SK-N-SH (cell line): ENCODE data around the gene AKAP9. TPM values are rescaled to one million over a fixed set of nuclear protein-coding genes. Genes with fewer than 3 reads are reported as not detected.

ENCODE experiments used
- CTCF ChIA-PET: fragments of 300-600, 350-600 bp; formaldehyde crosslinking; extraction: SDS; loops from one replicate; lab custom pipeline; 2021; lab: Yijun Ruan, JAX
- POLR2A ChIA-PET: fragments of 350-600 bp; sonication (Branson Sonifier 250); formaldehyde crosslinking; extraction: SDS; loops from one replicate; lab custom pipeline; 2020; ENCODE audit warnings: antibody characterized with exemption, inconsistent platforms; lab: Yijun Ruan, JAX
- DNase-seq: peaks from one replicate; pipeline ENCODE4 v3.0.0; 2012
- H2AFZ ChIP-seq: fragments of 200-600 bp; sonication (generic); 2 replicates; pipeline ENCODE4 v1.8.1; 2016; ENCODE audit warnings: antibody characterized with exemption, mild to moderate bottlenecking, low read depth
- H3F3A ChIP-seq: fragments of 200-600 bp; sonication (generic); replicated peaks from 2 replicates; pipeline ENCODE3; 2016; ENCODE audit warnings: antibody characterized with exemption, mild to moderate bottlenecking; ENCODE audit not compliant: insufficient read depth
- H3K27ac ChIP-seq, 2 experiments: fragments of 200-500 bp in 1 of 2; fragments of 200-600 bp in 1 of 2; sonication (Bioruptor generic) in 1 of 2; sonication (generic), shearing (Covaris generic) in 1 of 2; 2 replicates each; pipeline versions ENCODE4 v1.5.1 to v1.6.1; 2014 to 2016; ENCODE audit warnings: low read depth in 2 of 2, inconsistent platforms in 1 of 2, low read length in 1 of 2, mild to moderate bottlenecking in 1 of 2, mixed read lengths in 1 of 2
- H3K27me3 ChIP-seq: fragments of 200-600 bp; sonication (generic), shearing (Covaris generic); 2 replicates; pipeline ENCODE4 v1.6.1; 2016; ENCODE audit warnings: mixed run types; ENCODE audit not compliant: insufficient read depth
- H3K36me3 ChIP-seq, 2 experiments: fragments of 200-500 bp in 1 of 2; fragments of 200-600 bp in 1 of 2; sonication (Bioruptor generic) in 1 of 2; sonication (generic) in 1 of 2; replicated peaks in 1 of 2; 2 replicates each; pipeline versions ENCODE3 to v1.5.1; 2014 to 2016; ENCODE audit warnings: low read length in 1 of 2, mild to moderate bottlenecking in 1 of 2; ENCODE audit not compliant: insufficient read depth in 2 of 2, control insufficient read depth in 1 of 2
- H3K4me1 ChIP-seq, 2 experiments: fragments of 200-500 bp in 1 of 2; fragments of 200-600 bp in 1 of 2; sonication (Bioruptor generic) in 1 of 2; sonication (generic), shearing (Covaris generic) in 1 of 2; 2 replicates each; pipeline versions ENCODE4 v1.5.1 to v1.6.1; 2014 to 2016; ENCODE audit warnings: low read depth in 1 of 2, low read length in 1 of 2, mixed run types in 1 of 2; ENCODE audit not compliant: insufficient read depth in 2 of 2, control insufficient read depth in 1 of 2
- H3K4me2 ChIP-seq: fragments of 200-600 bp; sonication (generic), shearing (Covaris generic); 2 replicates; pipeline ENCODE4 v1.6.1; 2017; ENCODE audit warnings: mixed run types
- H3K4me3 ChIP-seq, 2 experiments: fragments of 200-500 bp in 1 of 2; fragments of 200-600 bp in 1 of 2; sonication (Bioruptor generic) in 1 of 2; sonication (generic), shearing (Covaris generic) in 1 of 2; 2 replicates each; pipeline versions ENCODE4 v1.5.1 to v1.8.1; 2014 to 2016; ENCODE audit warnings: low read depth in 2 of 2, inconsistent platforms in 1 of 2, low read length in 1 of 2, mild to moderate bottlenecking in 1 of 2, mixed read lengths in 1 of 2, moderate library complexity in 1 of 2
- H3K79me2 ChIP-seq: fragments of 200-600 bp; sonication (generic); 2 replicates; pipeline ENCODE4 v1.8.1; 2017; ENCODE audit warnings: mild to moderate bottlenecking; ENCODE audit not compliant: insufficient read depth
- H3K9ac ChIP-seq: fragments of 200-600 bp; sonication (generic); 2 replicates; pipeline ENCODE4 v1.6.1; 2017; ENCODE audit warnings: mixed run types
- H3K9me2 ChIP-seq: fragments of 200-600 bp; sonication (generic); 2 replicates; pipeline ENCODE4 v1.6.1; 2017; ENCODE audit warnings: mixed run types
- H3K9me3 ChIP-seq: fragments of 200-600 bp; sonication (generic); 2 replicates; pipeline ENCODE4 v1.6.1; 2017; ENCODE audit warnings: mixed run types, mild to moderate bottlenecking, moderate library complexity
- H4K20me1 ChIP-seq: fragments of 200-600 bp; sonication (generic); 2 replicates; pipeline ENCODE4 v1.6.1; 2017; ENCODE audit warnings: mild to moderate bottlenecking, mixed run types; ENCODE audit not compliant: insufficient read depth
- CHD2 ChIP-seq: fragments of 150-350 bp; IDR thresholded peaks from 2 replicates; pipeline ENCODE4 v1.6.1; 2018; ENCODE audit warnings: low read length; ENCODE audit not compliant: partially characterized antibody
- ELF1 ChIP-seq: IDR thresholded peaks from 2 replicates; pipeline ENCODE4 v1.4.0; 2012
- EP300 ChIP-seq, 2 experiments: IDR thresholded peaks; 2 replicates each; pipeline versions ENCODE4 v1.4.0 to v1.6.1; 2012; ENCODE audit warnings: borderline replicate concordance in 1 of 2, low read depth in 1 of 2, low read length in 1 of 2
- FOSL2 ChIP-seq: IDR thresholded peaks from 2 replicates; pipeline ENCODE4 v1.4.0; 2012; ENCODE audit warnings: low read depth, mild to moderate bottlenecking, moderate library complexity, borderline replicate concordance
- FOXM1 ChIP-seq: IDR thresholded peaks from 2 replicates; pipeline ENCODE4 v1.4.0; 2012; ENCODE audit warnings: low read depth, mild to moderate bottlenecking
- GABPA ChIP-seq: IDR thresholded peaks from 2 replicates; pipeline ENCODE4 v1.4.0; 2012; ENCODE audit warnings: low read depth, mild to moderate bottlenecking
- GATA2 ChIP-seq: sonication (generic); formaldehyde crosslinking; IDR thresholded peaks from 2 replicates; pipeline ENCODE4 v1.5.0; 2020; ENCODE audit warnings: mild to moderate bottlenecking, missing genetic modification reagents
- JUND ChIP-seq: IDR thresholded peaks from 2 replicates; pipeline ENCODE4 v1.4.0; 2012
- NFIC ChIP-seq: IDR thresholded peaks from 2 replicates; pipeline ENCODE4 v1.4.0; 2012; ENCODE audit warnings: borderline replicate concordance
- NRF1 ChIP-seq: IDR thresholded peaks from 2 replicates; pipeline ENCODE4 v1.6.1; 2012; ENCODE audit warnings: low read depth, mild to moderate bottlenecking, low read length
- POLR2AphosphoS5 ChIP-seq: IDR thresholded peaks from 2 replicates; pipeline ENCODE4 v1.6.1; 2012; ENCODE audit warnings: low read depth, low read length
- RCOR1 ChIP-seq: fragments of 150-350 bp; IDR thresholded peaks from 2 replicates; pipeline ENCODE4 v1.6.1; 2017; ENCODE audit warnings: antibody characterized with exemption, low read length
- RXRA ChIP-seq: IDR thresholded peaks from 2 replicates; pipeline ENCODE4 v1.4.0; 2012; ENCODE audit warnings: low read depth, mild to moderate bottlenecking, borderline replicate concordance
- SIN3A ChIP-seq: IDR thresholded peaks from 2 replicates; pipeline ENCODE4 v1.6.1; 2012; ENCODE audit warnings: low read depth, mild to moderate bottlenecking, low read length, moderate library complexity, borderline replicate concordance
- TAF1 ChIP-seq: IDR thresholded peaks from 2 replicates; pipeline ENCODE4 v1.6.1; 2012; ENCODE audit warnings: low read depth, mild to moderate bottlenecking, low read length, moderate library complexity, borderline replicate concordance
- TCF12 ChIP-seq: IDR thresholded peaks from 2 replicates; pipeline ENCODE4 v1.4.0; 2012
- TEAD4 ChIP-seq: IDR thresholded peaks from 2 replicates; pipeline ENCODE4 v1.4.0; 2012; ENCODE audit warnings: mild to moderate bottlenecking, borderline replicate concordance; ENCODE audit not compliant: insufficient read depth
- WGBS: methylation state at CpG from one replicate; pipeline ENCODE4 v1.1.6; 2017; ENCODE audit warnings: low lambda C conversion rate; 5-methylcytosine and 5-hydroxymethylcytosine counted together
- polyA plus RNA-seq, 3 experiments: library from polyadenylated mRNA; depleted of rRNA; stranded (reverse); fragments of >200 nt; gene quantifications; 2 replicates each; pipeline ENCODE4 v1.2.3, GENCODE V29; 2012
- TF ChIP-seq, protein P1 (sequence below): IDR thresholded peaks from 2 replicates; pipeline ENCODE4; 2012
- TF ChIP-seq, protein P2 (sequence below): fragments of 200-600 bp; sonication (generic); IDR thresholded peaks from 2 replicates; pipeline ENCODE4 v1.6.1; 2017; ENCODE audit warnings: antibody characterized with exemption, mild to moderate bottlenecking, moderate library complexity
- TF ChIP-seq, protein P3 (sequence below): IDR thresholded peaks from 2 replicates; pipeline ENCODE4 v1.4.0; 2012; ENCODE audit warnings: low read depth, borderline replicate concordance

Gene AKAP9
- polyA plus RNA-seq, 1 of the 3 experiments (the other 2 are of a cell fraction), result 13.1 TPM

DNA sequence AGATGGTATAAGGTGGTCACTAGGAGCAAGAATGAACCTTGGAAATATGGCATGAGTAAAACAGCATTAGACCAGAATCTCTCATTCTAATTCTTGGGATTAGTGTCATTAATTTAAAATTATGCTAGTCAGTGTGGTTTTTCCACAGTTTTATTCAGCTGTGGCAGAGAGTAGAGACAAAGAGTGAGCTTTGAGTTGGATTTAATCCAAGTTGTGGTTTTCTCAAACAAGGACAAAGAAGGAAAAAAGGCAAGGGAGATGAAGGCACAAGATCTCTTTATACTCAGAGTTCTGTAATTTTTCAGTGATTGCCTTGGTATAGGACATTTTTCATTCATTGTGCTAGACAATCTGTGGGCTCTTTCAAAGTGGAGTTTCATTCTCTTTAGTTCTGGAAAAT, 28.2 kb upstream of the AKAP9 start:
- ChIA-PET CTCF (interaction anchor here (1.1 to 1.3 kb wide), 2 partner anchors 9 to 33 kb away, joined by 3 to 4 read pairs; no protein-coding TSS in a partner anchor), POLR2A (no interaction called here)
- Histone ChIP-seq H3K27me3 (no peaks in the 10 kb centered on the region), H3K36me3 (no peaks in the 10 kb centered on the region), H3K9me3 (no peaks in the 10 kb centered on the region), H4K20me1 (no peaks in the 10 kb centered on the region), H3K79me2 (no peaks in the 10 kb centered on the region), H3K4me3 (no peak overlapping the region), H3F3A (peaks cover 24% of the 10 kb centered on the region), H3K4me1 (peaks cover 0 to 5% of the 10 kb centered on the region in 2 experiments; a peak in 2 of 4 replicates), H3K9me2 (no peaks in the 10 kb centered on the region), H3K27ac (peak overlapping the region in 1 of 2 experiments; percentile 53; a peak in 1 of 4 replicates), H3K4me2 (0 out of 2 replicates have a peak overlapping the region, but pooled peaks have one; percentile 12), H3K9ac (no peak overlapping the region)
- TF ChIP-seq, protein P1, sequence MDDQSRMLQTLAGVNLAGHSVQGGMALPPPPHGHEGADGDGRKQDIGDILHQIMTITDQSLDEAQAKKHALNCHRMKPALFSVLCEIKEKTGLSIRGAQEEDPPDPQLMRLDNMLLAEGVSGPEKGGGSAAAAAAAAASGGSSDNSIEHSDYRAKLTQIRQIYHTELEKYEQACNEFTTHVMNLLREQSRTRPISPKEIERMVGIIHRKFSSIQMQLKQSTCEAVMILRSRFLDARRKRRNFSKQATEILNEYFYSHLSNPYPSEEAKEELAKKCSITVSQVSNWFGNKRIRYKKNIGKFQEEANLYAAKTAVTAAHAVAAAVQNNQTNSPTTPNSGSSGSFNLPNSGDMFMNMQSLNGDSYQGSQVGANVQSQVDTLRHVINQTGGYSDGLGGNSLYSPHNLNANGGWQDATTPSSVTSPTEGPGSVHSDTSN, result no peak
- TF ChIP-seq NFIC, result peak; percentile 53
- no peak for TF ChIP-seq CHD2
- TF ChIP-seq FOXM1, result no peak
- TF ChIP-seq, all 33 proteins: peak for 1
- H2AFZ ChIP-seq, result peak overlapping the region; percentile 62
- no peak for DNase-seq

DNA sequence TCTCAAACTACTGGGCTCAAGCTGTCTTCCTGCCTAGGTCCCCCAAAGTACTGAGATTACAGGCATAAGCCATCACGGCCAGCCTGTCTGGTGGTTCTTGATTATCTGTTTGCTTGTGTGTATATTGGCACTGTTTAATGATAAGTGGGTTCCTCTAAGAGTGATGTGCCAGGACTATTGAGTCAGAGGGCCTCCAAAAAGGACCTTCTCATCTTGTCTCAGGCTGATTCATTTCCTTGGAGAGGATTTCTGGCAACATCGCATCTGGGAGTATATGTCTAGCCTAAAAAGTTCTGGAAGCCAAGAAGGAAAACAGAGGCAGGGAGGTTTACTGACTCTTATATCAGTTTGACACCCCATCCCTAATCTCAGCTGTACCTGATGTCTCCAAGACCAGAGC, 27.1 kb upstream of the AKAP9 start:
- Histone ChIP-seq H3K4me2 (peak overlapping the region; percentile 12; the same call in 1 of the 2 replicates), H4K20me1 (no peaks in the 10 kb centered on the region), H3K27ac (peak overlapping the region in 1 of 2 experiments; percentile 53; a peak in 2 of 4 replicates), H3K4me1 (peaks cover 0 to 5% of the 10 kb centered on the region in 2 experiments; a peak in 2 of 4 replicates), H3K27me3 (no peaks in the 10 kb centered on the region), H3K36me3 (no peaks in the 10 kb centered on the region), H3K9me3 (no peaks in the 10 kb centered on the region), H3K79me2 (no peaks in the 10 kb centered on the region), H3K9ac (no peak overlapping the region), H2AFZ (peak overlapping the region; percentile 62; the same call in 1 of the 2 replicates), H3K4me3 (no peak overlapping the region), H3F3A (peaks cover 24% of the 10 kb centered on the region), H3K9me2 (no peaks in the 10 kb centered on the region)
- ChIA-PET POLR2A (no interaction called here), CTCF (interaction anchor here (0.6 kb wide), 1 partner anchor 1148 kb away, joined by 3 read pairs; no protein-coding TSS in a partner anchor)
- 63% methylated on average over 2 of the region's 2 CpGs for WGBS
- DNase-seq, result no peak
- no peak for TF ChIP-seq ELF1
- TF ChIP-seq NRF1, result no peak
- peak; percentile 82 for TF ChIP-seq NFIC
- no peak for TF ChIP-seq GABPA
- peak; percentile 32; the same call in 1 of the 2 replicates for TF ChIP-seq TCF12
- TF ChIP-seq, protein P1, result peak; percentile 57
- TF ChIP-seq, protein P2, sequence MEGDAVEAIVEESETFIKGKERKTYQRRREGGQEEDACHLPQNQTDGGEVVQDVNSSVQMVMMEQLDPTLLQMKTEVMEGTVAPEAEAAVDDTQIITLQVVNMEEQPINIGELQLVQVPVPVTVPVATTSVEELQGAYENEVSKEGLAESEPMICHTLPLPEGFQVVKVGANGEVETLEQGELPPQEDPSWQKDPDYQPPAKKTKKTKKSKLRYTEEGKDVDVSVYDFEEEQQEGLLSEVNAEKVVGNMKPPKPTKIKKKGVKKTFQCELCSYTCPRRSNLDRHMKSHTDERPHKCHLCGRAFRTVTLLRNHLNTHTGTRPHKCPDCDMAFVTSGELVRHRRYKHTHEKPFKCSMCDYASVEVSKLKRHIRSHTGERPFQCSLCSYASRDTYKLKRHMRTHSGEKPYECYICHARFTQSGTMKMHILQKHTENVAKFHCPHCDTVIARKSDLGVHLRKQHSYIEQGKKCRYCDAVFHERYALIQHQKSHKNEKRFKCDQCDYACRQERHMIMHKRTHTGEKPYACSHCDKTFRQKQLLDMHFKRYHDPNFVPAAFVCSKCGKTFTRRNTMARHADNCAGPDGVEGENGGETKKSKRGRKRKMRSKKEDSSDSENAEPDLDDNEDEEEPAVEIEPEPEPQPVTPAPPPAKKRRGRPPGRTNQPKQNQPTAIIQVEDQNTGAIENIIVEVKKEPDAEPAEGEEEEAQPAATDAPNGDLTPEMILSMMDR, result no peak
- TF ChIP-seq FOXM1, result no peak
- TF ChIP-seq RXRA, result no peak
- no peak for TF ChIP-seq TEAD4
- peak in 1 of 2 experiments; percentile 54; a peak in 1 of 4 replicates for TF ChIP-seq EP300 (IDR thresholded peaks at IDR 0.05; ENCODE audit: borderline replicate concordance in 1 of 2, low read depth in 1 of 2, low read length in 1 of 2)
- 0 out of 2 replicates have a peak, but pooled peaks have one; percentile 28 for TF ChIP-seq JUND
- no peak for TF ChIP-seq TAF1
- TF ChIP-seq FOSL2, result peak; percentile 66; the same call in 1 of the 2 replicates
- no peak for TF ChIP-seq POLR2AphosphoS5
- TF ChIP-seq, protein P3, sequence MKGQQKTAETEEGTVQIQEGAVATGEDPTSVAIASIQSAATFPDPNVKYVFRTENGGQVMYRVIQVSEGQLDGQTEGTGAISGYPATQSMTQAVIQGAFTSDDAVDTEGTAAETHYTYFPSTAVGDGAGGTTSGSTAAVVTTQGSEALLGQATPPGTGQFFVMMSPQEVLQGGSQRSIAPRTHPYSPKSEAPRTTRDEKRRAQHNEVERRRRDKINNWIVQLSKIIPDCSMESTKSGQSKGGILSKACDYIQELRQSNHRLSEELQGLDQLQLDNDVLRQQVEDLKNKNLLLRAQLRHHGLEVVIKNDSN, result no peak
- no peak for TF ChIP-seq SIN3A
- no peak for TF ChIP-seq RCOR1
- no peak for TF ChIP-seq GATA2 (CRISPR knock-in tag)
